NOMO-1 (cell line): Measurements from ENCODE around the gene TMC2.
"Not testable (repeated sequence)": the region's sequence is repeated elsewhere in the genome, so short reads cannot be mapped to it uniquely, and the experiment has no call there.

Experiments
- DNase-seq, 2 experiments: peaks; one replicate each; lab custom pipeline; 2025; ENCODE audit not compliant: unreplicated experiment in 2 of 2; lab: John Stamatoyannopoulos, UW

TMC2 gene

GRCh38 chr20:2536560-2536986, at the start of gene TMC2:
TMC2 (plus strand) TSS chr20:2536573; CDS start chr20:2536622, 49 bp downstream.
- DNase-seq = no peak

DNA sequence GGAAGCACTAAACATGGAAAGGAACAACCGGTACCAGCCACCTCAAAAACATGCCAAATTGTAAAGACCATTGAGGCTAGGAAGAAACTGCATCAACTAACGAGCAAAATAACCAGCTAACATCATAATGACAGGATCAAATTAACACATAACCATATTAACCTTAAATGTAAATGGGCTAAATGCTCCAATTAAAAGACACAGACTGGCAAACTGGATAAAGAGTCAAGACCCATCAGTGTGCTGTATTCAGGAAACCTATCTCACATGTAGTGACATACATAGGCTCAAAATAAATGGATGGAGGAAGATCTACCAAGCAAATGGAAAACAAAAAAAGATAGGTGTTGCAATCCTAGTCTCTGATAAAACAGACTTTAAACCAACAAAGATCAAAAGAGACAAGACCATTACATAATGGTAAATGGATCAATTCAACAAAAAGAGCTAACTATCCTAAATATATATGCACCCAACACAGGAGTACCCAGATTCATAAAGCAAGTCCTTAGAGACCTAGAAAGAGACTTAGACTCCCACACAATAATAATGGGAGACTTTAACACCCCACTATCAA, 33.5 kb upstream of the TMC2 start:
- DNase-seq = not testable (repeated sequence)

DNA sequence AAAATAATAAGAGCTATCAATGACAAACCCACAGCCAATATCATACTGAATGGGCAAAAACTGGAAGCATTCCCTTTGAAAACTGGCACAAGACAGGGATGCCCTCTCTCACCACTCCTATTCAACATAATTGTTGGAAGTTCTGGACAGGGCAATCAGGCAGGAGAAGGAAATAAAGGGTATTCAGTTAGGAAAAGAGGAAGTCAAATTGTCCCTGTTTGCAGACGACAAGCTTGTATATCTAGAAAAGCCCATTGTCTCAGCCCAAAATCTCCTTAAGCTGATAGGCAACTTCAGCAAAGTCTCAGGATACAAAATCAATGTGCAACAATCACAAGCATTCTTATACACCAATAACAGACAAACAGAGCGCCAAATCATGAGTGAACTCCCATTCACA, 31.6 kb upstream of the TMC2 start:
- DNase-seq = not testable (repeated sequence)

DNA sequence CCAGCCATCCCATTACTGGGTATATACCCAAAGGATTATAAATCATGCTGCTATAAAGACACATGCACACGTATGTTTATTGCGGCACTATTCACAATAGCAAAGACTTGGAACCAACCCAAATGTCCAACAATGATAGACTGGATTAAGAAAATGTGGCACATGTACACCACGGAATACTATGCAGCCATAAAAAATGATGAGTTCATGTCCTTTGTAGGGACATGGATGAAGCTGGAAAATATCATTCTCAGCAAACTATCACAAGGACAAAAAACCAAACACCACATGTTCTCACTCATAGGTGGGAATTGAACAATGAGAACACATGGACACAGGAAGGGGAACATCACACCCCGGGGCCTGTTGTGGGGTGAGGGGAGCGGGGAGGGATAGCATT, 29.9 kb upstream of the TMC2 start:
- not testable (repeated sequence) for DNase-seq

GRCh38 chr20:2507464-2507863, 28.9 kb upstream of the TMC2 start:
- no peak for DNase-seq

DNA sequence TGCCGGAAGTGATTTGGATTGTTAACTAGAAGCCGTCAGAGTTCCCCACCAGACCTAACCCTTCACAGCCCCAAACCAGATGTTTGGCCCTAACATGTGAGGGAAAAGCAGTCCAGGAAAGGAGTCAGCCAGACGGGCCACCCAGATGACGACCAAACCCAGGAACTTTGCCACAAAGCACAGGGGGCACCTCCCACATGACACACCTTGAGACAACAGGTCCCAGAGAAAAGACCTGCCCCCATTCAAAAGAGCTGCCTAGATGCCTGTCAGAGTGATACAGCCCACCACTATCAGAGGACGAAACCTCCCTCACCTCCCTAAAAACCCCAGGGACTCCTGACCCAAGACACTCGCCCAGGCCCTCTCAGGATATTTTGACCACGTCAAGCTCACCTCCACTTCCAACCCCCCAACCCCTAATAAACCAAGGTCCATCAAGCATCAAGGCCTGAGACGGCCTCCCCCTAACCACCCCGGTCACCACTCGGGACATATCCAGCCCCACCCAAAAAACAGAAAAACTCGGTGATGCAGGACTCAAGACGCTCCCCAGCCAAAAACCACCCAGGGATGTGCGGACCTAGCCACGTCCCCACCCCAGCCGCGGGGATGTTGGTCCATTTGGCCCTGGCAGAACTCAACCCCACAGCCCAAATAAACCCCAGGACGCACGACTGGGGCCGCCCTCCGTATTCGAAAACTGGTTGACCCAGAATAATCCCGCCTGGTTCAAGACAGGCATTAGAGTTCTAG, 28.3 kb upstream of the TMC2 start:
- DNase-seq = no peak

GRCh38 chr20:2508631-2509467, 27.5 kb upstream of the TMC2 start, which contains the start of gene ZNF343:
ZNF343 (minus strand) TSS chr20:2508915; CDS start chr20:2493895, 15,020 bp downstream.
- peak; percentile 88 to 92 for DNase-seq

DNA sequence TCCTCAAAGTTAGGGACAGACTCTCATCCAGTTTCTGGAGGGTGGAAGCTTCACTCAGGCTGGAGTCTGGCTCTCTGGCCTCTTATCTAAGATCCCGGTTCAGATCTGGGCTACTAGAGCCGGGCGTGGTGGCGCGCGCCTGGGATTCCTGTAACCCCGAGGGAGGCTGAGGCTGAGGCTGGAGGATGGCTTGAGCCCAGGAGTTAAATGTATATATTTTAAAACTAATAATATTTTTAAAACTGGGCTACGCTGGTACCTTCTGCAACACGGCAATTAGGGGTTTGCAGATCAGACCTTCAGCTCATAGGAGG, 26.9 kb upstream of the TMC2 start:
- no peak for DNase-seq

- DNase-seq = no peak
Observed at GRCh38 chr20:2509794-2510193, 26.6 kb upstream of the TMC2 start.

GRCh38 chr20:2515203-2515602, 21.2 kb upstream of the TMC2 start:
- no peak for DNase-seq

GRCh38 chr20:2516399-2516798, 20.0 kb upstream of the TMC2 start:
- no peak for DNase-seq

GRCh38 chr20:2518096-2518495, 18.3 kb upstream of the TMC2 start:
- no peak for DNase-seq

DNA sequence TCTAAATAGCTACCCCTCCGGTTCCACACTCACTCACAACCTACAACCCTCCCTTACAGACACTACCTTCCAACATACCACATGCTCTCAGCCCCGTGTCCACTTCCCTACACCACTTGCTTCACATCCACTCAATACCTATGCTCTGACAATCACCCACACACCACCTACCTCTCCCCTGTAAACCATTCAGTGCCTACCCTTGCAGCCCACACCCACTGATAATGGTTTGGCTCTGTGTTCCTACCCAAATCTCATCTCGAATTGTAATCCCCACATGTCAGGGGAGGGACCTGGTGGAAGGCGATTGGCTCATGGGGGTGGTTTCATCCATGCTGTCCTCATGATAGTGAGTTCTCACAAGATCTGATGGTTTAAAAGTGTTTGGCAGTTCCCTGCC, 17.8 kb upstream of the TMC2 start:
- DNase-seq = no peak

GRCh38 chr20:2519115-2519809, 17.1 kb upstream of the TMC2 start:
- DNase-seq = no peak

DNA sequence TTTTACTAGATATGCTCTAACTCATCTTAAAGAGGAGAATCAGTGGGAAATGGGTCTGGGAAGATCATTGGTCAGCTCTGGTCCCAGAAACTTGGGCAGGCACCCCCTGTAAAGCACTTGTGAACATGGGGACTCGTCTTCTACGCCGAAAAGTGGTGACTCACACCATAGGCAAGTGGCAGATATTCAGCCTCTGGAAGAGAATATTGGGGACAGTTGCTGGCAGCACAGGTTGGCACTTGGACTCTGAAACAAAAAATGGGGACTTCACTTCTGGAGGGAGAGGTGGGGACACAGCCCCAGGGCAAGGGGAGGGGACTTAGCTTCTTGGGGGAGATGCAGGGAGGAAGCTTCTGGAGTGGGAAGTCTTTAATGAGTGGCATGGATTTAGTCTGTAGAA, 15.8 kb upstream of the TMC2 start:
- DNase-seq = no peak

- peak; percentile 7 to 39 for DNase-seq
Observed at GRCh38 chr20:2521369-2522305, 14.7 kb upstream of the TMC2 start.

DNA sequence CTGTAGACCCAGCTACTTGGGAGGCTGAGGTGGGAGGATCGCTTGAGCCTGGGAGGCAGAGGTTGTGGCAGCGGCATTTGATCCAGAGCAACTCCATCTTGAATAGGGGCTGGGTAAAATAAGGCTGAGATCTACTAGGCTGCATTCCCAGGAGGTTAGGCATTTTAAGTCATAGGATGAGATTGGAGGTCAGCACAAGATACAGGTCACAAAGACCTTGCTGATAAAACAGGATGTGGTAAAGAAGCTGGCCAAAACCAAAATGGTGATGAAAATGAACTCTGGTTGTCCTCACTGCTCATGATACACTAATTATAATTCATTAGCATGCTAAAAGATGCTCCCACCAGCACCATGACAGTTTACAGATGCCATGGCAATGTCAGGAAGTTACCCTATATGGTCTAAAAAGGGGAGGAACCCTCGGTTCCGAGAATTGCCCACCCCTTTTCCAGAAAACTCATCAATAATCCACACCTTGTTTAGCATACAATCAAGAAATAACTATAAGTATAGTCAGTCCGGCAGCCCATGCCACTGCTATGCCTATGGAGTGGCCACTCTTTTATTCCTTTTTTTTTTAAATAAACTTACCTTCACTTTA, 13.4 kb upstream of the TMC2 start:
- not testable (repeated sequence) for DNase-seq

GRCh38 chr20:2523919-2524708, 12.3 kb upstream of the TMC2 start:
- peak; percentile 62 to 81 for DNase-seq
